GM12872 (cell line): ENCODE measurements around the gene INPP5F.

Source experiments
- TF ChIP-seq, protein P1 (sequence below): IDR thresholded peaks from 3 replicates; pipeline ENCODE4 v1.5.1; 2011; ENCODE audit warnings: low read depth, mild to moderate bottlenecking, low read length, moderate library complexity; ENCODE audit not compliant: insufficient read depth

INPP5F gene

DNA sequence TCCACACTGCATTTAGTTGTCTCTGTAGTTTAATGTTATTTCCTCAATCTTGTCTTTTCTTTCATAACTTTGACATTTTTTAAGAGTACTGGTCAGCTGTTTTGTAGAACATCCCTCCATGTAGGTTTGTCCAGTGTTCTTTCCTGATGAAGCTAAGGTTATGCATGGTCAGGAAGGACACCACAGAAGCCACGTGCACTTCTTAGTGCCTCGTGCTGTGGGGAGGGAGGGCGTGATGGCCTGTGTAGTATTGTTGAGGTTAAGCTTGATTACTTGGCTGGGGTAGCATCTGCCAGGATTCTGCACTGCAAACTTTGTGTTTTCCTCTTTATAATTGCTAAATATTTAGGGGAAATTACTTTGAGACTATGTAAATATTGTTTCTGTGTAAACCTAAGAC, 98.4 kb downstream of the INPP5F start:
- TF ChIP-seq, protein P1, sequence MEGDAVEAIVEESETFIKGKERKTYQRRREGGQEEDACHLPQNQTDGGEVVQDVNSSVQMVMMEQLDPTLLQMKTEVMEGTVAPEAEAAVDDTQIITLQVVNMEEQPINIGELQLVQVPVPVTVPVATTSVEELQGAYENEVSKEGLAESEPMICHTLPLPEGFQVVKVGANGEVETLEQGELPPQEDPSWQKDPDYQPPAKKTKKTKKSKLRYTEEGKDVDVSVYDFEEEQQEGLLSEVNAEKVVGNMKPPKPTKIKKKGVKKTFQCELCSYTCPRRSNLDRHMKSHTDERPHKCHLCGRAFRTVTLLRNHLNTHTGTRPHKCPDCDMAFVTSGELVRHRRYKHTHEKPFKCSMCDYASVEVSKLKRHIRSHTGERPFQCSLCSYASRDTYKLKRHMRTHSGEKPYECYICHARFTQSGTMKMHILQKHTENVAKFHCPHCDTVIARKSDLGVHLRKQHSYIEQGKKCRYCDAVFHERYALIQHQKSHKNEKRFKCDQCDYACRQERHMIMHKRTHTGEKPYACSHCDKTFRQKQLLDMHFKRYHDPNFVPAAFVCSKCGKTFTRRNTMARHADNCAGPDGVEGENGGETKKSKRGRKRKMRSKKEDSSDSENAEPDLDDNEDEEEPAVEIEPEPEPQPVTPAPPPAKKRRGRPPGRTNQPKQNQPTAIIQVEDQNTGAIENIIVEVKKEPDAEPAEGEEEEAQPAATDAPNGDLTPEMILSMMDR, result no peak

DNA sequence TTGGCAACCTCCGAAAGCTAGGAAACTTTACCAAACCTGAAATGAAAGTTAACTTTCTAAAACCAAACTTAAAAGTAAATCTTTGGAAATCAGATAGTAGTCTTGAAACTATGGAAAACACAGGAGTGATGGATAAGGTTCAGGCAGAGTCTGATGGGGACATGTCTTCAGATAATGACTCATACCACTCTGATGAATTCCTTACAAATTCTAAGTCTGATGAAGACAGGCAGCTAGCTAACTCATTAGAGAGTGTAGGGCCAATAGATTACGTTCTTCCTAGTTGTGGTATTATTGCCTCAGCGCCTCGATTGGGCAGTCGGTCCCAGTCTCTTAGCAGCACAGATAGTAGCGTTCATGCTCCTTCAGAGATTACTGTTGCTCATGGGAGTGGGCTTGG, 100.9 kb downstream of the INPP5F start:
- TF ChIP-seq, protein P1, result no peak

DNA sequence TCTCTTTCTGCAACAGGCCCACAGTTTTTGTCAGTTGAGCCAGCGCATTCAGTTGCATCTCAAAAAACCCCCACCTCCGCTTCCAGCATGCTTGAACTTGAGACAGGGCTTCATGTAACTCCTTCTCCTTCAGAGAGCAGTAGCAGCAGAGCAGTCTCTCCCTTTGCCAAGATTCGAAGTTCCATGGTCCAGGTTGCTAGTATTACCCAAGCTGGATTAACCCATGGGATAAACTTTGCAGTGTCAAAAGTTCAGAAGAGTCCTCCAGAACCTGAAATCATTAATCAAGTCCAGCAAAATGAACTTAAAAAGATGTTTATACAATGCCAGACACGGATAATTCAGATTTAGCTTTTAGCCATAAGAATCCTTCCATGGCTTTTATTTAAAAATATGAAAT, 101.6 kb downstream of the INPP5F start:
- TF ChIP-seq, protein P1, result no peak

DNA sequence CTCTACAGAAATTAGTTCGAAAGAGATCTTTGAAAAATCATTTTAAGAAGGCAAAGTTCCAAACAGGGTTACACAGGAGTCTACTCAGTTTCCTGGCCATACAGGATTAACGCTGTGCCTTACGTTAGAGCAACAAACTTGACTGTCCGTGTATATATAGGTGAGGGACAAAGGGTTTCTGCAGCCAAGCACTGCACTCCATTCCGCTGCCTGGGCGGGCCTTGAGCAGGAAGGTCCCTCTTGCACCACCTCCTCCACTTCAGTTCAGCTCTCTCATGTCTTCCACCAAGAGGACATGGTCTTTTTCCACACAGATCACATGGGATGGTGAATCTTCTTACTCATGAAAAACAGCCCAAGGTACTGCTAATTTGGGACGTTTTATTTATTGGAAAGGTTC, 103.6 kb downstream of the INPP5F start:
- TF ChIP-seq, protein P1, result no peak

- TF ChIP-seq, protein P1, result no peak
These were observed 105.0 kb downstream of the INPP5F start for GRCh38 chr10:119830851-119831250.

GRCh38 chr10:119831656-119832055, 105.8 kb downstream of the INPP5F start:
- TF ChIP-seq, protein P1, result no peak

DNA sequence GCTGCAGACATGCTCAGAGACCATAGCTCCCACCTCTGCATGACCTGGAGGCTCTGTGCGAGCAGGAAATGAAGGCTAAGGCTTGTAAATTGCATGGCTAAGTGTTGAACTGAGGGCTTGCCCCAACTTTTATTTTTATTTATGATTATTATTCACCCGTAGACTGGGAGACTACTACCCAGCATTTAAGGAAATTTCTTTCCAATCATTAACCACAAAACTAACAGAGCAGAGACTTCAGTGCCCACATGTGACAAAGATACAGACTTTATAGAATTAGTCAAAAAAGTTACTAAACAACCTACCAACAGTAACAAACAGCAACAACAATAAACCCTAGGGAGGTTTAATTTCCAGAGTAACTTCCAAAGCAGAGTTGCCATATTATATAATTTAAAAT, 107.1 kb downstream of the INPP5F start:
- TF ChIP-seq, protein P1, result no peak

DNA sequence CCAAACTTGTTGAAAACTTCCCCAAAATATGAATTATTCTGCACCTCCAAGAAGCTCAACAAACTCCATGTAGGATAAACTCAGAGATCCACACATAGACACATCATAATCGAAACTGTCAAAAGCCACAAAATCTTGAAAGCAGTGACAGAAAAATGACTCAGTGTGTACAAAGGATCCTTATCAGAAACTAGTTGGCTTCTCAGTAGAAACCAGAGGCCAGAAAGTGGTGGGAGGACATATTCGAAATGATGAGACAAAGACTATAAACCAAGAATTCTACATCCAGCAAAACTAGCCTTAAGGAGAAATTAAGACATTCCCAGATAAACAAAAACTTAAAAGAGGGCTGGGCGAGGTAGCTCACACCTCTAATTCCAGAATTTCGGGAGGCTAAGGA, 108.3 kb downstream of the INPP5F start:
- TF ChIP-seq, protein P1, result no peak
